HG03175 (cell line): ENCODE results near the gene ZNF350.
"Not testable (repeated sequence)": the region's sequence is repeated elsewhere in the genome, so short reads cannot be mapped to it uniquely, and the experiment has no call there.

Source experiments
- ATAC-seq: cut with Tn5 transposase; IDR thresholded peaks from one replicate; pipeline ENCODE4 v1.9.1; 2021; ENCODE audit warnings: mild to moderate bottlenecking, moderate library complexity; ENCODE audit not compliant: unreplicated experiment

The ZNF350 gene

GRCh38 chr19:51986309-51987291 lies at the start of gene ZNF350:
TSS of gene ZNF350 (minus strand) at chr19:51986840. CDS start at chr19:51974360, 12,480 bp downstream.
- peak; percentile 73 for ATAC-seq

GRCh38 chr19:52034051-52034728 lies 47.5 kb upstream of the ZNF350 start:
- no peak for ATAC-seq

DNA sequence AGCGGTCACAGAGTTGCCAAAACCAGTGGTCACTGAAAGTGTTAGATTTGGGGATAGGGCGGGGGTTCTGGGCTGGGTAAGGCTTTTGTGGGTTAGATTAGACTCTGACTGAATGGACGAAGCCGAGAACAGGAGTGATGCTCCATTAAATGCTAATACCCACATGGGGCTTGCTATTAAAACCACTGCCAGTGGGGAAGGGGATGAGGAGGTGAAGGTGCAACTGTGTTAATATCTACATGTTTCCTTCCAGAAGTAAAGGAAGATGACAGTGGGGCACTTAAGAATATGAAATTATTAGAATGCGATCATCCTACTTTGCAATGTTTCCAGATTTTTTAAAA lies 42.1 kb upstream of the ZNF350 start:
- peak; percentile 30 for ATAC-seq

DNA sequence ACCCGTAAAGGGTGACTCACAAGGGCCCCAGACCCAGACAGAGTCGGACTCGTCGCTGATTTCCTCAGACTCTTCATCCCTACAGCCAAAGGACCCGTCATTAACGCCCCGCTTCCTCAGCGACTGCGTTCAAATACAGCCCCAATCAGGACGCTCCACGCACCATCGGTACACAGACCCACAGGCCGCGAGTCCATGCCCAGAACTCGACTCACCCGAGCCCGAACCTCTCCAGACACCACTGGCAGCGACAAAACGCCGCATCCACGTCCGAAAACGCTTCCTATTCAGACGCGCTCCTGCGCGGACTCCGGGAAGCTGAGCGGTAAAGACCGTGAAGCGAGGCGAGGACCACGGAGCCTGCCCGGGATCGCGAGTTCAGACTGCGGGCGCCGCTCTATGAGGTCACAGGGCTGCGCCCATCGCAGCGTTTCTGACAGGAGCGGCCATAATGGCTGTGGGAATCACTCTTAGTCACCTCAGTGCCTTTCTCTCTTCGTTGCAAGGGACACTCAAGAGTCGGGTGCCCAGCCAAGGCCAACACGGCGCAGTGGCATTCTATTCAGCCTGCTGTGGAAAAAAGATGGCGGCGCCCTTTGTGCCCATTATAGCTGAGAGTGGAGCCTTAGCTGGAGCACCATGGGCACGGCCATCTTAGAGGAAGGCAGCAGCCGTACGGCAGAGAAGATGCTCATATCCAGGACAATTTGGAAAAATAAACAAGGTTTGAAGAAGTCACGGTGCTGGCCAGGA lies 41.6 kb upstream of the ZNF350 start, which contains the start of gene ZNF614:
ZNF614 (minus strand) TSS at position 353 of the 753 bp plus-strand sequence. CDS start 2,634 bp downstream, outside the sequence.
- ATAC-seq = peak; percentile 89

DNA sequence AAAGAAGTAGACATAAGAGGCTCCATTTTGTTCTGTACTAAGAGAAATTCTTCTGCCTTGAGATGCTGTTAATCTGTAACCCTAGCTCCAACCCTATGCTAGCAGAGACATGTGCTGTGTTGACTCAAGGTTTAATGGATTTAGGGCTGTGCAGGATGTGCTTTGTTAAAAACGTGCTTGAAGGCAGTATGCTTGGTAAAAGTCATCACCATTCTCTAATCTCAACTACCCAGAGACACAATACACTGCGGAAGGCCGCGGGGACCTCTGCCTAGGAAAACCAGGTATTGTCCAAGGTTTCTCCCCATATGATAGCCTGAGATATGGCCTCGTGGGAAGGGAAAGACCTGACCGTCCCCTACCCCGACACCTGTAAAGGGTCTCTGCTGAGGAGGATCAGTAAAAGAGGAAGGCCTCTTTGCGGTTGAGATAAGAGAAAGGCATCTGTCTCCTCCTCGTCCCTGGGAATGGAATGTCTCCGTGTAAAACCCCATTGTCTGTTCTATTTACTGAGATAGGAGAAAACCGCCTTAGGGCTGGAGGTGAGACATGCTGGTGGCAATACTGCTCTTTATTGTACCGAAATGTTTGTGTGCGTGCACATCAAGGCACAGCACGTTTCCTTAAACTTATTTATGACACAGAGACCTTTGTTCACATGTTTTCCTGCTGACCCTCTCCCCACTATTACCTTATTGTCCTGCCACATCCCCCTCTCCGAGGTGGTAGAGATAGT lies 39.8 kb upstream of the ZNF350 start:
- not testable (repeated sequence) for ATAC-seq

DNA sequence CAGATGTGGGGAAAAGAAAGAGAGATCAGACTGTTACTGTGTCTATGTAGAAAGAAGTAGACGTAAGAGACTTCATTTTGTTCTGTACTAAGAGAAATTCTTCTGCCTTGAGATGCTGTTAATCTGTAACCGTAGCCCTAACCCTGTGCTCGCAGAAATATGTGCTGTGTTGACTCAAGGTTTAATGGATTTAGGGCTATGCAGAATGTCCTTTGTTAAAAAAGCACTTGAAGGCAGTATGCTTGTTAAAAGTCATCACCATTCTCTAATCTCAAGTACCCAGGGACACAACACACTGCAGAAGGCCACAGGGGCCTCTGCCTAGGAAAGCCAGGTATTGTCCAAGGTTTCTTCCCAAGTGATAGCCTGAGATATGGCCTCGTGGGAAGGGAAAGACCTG lies 37.8 kb upstream of the ZNF350 start:
- not testable (repeated sequence) for ATAC-seq

GRCh38 chr19:52022193-52022592 lies 35.6 kb upstream of the ZNF350 start:
- ATAC-seq = no peak

DNA sequence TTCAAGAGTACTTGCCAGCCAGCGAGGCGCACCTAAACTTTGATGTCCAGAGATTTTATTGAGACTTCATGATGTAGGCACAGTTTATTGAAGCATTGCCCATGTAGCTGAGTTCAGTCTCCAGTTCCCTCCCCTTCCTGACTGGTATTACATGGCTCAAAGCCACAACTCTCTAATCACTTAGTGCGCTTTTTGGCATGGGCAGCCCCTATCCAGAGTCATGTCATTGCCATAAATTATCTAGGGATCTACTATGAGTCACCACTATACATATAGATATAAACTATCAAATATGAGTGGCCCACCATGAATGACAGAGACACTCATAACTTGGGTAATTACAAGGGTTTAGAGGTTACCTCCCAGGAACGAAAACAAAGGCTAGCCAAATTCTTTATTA lies 33.9 kb upstream of the ZNF350 start:
- no peak for ATAC-seq

GRCh38 chr19:52010674-52011073 lies 24.0 kb upstream of the ZNF350 start:
- no peak for ATAC-seq

DNA sequence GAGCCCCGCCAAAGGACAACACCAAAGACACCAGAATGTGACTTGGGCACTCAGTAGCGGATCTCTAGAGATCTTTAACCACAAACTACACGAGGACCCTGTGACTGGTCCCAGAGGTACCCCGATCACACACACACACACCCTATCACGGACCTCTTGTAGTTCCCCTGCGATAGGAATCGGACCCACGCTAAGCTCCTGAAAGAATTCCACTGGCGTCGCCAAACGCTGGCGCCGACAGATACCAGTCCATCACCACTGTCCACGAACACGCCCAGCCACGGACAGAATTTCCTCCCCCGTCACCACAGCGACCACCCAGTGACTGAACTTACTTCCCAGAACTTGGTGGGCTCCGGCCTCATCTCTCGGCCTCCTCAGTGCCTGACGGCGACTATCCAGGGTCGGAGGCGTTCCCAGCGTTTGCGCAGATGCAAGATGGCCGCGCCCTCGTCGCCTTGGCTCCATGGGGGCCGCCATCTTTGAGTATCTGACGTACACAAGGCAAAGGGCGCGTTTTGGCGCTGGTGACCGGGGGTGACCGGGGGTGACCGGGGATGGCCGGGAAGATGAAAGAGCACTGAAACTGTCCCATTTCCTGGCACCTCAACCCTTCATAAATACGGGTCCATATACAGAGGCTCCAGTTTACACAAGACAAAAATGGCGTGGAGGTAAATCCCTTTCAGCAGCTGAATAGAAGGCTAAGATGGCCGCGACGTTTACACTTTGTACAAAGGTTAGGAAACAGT lies 21.3 kb upstream of the ZNF350 start, which contains the start of gene ZNF615:
ZNF615 (minus strand) TSS at position 406 of the 752 bp plus-strand sequence. CDS start 4,500 bp downstream, outside the sequence.
- ATAC-seq = peak; percentile 74

DNA sequence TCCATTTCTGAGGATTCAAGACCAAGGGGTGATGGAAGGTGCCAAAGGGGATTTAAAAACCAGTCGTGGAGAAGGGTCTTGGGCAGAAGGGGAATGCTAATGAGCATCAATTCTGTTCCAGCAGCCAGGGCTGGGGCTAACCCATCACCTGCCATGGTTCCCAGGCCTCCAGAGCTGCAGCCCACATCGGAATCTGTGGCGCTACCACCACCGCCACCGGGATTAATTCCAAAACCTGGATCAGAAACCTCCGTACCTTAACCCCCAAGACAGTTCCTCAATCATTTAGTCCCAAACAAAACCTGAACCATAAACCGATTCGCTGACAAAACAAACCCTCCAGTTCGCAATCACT lies 20.8 kb upstream of the ZNF350 start:
- ATAC-seq = no peak

GRCh38 chr19:51994048-51994644 lies 7.5 kb upstream of the ZNF350 start:
- no peak for ATAC-seq

DNA sequence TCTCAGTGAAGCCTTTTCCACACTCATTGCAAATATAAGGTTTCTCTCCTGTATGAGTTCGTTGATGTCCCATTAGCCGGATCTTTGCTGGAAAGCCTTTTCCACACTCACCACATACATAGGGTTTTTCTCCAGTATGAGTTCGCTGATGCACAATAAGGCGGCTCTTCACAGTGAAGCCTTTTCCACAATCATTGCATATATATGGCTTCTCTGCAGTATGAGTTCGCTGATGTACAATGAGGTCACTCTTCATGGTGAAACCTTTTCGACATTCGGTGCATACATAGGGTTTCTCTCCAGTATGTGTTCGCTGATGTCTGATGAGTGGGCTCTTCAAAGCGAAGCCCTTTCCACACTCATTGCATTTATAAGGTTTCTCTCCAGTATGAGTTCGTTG lies 6.8 kb upstream of the ZNF350 start:
- ATAC-seq = no peak

DNA sequence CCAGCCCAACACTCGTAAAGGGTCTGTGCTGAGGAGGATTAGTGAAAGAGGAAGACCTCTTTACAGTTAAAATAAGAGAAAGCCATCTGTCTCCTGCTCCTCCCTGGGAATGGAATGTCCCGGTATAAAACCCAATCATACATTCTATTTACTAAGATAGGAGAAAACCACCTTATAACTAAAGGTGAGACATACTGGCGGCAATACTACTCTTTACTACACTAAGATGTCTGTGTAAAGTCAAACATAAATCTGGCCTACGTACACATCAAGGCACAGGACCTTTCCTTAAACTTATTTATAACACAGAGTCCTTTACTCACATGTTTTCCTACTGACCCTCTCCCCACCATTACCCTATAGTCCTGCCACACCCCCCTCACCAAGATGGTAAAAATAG lies 3.3 kb downstream of the ZNF350 start:
- no peak for ATAC-seq

- ATAC-seq = not testable (repeated sequence)
These were observed 5.7 kb downstream of the ZNF350 start for GRCh38 chr19:51980926-51981325.

GRCh38 chr19:51980116-51980736 lies 6.4 kb downstream of the ZNF350 start:
- ATAC-seq = no peak

GRCh38 chr19:51978882-51979281 lies 7.8 kb downstream of the ZNF350 start:
- no peak for ATAC-seq

GRCh38 chr19:51977346-51977745 lies 9.3 kb downstream of the ZNF350 start:
- ATAC-seq = no peak

DNA sequence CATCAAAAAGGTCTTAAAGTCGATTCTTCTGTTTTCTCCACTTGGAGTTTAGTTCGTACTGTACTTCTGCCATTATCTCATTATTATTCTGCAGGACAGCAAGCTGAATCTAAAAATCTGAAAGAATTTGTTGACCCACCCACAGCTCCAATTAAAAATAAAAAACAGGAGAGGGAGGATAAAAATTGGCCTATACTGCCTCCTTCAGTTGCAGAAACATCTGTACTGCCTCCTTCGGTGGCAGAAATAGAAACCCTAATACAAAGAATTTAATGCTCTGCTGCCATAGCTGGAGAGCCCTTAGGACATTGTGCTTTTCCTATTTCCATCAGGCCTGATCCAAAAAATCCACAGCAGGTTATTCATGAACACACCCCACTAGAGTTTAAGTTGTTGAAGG lies 9.8 kb downstream of the ZNF350 start:
- no peak for ATAC-seq
